Measurements from ENCODE around the gene DOP1A.
A peak's percentile ranks its signal among the peaks of the same experiment; 100 is the strongest.

The DOP1A gene, protein sequence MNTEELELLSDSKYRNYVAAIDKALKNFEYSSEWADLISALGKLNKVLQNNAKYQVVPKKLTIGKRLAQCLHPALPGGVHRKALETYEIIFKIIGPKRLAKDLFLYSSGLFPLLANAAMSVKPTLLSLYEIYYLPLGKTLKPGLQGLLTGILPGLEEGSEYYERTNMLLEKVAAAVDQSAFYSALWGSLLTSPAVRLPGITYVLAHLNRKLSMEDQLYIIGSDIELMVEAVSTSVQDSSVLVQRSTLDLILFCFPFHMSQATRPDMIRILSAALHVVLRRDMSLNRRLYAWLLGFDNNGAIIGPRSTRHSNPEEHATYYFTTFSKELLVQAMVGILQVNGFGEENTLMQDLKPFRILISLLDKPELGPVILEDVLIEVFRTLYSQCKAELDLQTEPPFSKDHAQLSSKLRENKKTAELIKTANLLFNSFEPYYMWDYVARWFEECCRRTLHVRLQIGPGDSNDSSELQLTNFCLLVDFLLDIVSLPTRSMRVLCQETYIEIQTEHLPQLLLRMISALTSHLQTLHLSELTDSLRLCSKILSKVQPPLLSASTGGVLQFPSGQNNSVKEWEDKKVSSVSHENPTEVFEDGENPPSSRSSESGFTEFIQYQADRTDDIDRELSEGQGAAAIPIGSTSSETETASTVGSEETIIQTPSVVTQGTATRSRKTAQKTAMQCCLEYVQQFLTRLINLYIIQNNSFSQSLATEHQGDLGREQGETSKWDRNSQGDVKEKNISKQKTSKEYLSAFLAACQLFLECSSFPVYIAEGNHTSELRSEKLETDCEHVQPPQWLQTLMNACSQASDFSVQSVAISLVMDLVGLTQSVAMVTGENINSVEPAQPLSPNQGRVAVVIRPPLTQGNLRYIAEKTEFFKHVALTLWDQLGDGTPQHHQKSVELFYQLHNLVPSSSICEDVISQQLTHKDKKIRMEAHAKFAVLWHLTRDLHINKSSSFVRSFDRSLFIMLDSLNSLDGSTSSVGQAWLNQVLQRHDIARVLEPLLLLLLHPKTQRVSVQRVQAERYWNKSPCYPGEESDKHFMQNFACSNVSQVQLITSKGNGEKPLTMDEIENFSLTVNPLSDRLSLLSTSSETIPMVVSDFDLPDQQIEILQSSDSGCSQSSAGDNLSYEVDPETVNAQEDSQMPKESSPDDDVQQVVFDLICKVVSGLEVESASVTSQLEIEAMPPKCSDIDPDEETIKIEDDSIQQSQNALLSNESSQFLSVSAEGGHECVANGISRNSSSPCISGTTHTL (N-terminal part only)

DNA sequence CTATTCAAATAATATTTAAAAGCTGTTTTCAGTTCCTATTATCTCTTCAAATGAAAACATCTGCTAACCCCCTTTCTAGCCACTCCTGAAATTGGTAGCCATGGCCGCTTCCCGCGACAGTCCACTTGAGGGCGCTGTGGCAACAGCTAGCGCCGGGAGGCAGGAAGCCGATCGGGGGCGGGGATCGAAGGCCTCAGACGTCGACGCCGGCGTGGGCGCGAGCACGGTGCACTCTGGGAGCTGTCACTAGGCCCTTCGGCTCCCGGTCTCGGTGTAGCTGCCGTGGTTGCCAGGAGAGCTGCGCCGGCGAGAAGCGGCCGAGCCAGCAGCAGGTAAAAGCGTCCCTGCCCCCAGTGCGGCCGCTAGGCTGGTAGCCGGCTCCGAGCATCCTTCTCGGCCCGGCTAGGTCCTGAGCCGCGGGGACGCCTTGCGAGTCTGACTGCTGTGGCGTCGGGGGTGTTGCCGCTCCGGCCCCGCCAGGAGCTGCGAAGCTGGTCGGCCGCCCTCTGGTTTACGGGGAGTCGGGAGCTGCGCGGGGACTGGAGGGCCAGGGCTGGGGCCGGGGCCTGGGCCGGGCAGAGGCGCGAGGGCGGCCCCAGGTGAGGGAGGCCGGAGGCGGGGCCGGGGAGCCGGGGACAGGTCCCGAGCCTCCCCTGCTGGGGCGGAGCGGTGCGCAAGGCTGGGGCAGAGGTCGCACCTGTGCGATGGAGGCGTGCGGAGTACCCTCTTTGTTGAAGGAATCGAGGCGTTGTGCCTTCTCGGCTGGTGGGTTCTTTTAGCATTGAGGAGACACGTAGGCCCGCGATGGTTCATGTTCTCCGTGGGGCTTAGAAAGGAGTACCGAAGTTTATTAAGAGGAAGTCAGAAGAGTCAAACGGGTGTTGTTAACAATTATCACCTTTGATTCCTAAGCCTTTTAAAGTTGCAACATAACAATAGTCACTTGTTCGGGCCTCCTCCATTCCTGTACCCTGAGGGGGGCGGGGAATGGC is at the start of gene DOP1A:
Gene DOP1A (plus strand): TSS at position 224 of the 992 bp plus-strand sequence. CDS start 29,307 bp downstream, outside the sequence.
- DNase-seq (ENCODE audit: low read depth): peak; percentile 70

GRCh38 chr6:83019741-83020140 is 47.7 kb upstream of the DOP1A start:
- no peak for DNase-seq (ENCODE audit: low read depth)

- no peak for DNase-seq (ENCODE audit: low read depth)
Observed at GRCh38 chr6:83031689-83032088, 35.8 kb upstream of the DOP1A start.

DNA sequence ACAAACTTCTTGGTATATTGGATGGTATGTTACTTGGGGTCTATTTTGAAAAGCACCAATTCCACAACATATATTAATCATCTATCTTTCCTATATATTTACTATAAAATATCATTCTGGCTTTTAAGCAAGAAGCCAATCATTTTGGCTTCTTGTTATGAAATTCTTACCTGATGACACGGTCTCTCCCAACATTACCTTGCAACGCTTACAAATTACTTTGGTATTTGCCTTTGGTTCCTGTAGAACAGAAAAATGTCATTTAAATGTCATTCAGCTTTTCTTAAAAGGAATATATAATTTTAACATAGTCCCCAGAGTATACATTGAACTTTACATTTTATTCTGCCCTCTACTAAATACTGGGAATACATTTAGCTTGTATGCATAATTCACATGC is 29.2 kb upstream of the DOP1A start:
- no peak for DNase-seq (ENCODE audit: low read depth)

DNA sequence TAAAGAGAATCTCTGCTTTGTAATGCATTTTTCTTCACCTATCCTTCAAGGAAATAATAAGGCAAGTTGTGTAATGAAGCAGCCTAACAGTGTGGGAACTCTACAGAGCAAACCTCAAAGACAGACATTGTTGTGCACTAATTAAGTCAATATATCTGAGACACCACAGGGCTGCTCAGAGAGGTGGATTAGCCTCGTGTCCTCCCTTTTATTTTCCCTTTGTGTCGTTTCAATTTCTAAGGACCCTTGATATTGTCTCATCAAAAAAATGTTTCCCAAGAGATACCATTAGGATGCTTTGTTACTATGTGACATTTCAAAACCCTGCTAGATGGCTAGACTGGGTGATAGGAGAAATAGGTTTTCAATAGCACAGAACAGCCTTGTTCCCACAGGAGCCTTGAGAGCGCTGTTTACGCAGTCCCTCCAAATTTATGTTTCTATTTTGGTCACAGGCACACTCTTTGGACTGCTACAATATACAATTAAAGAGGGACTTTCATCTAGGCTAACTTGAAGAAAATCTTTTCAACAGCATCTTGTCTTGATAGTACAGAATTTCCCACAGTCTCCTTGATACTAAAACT is 24.9 kb upstream of the DOP1A start:
- no peak for DNase-seq (ENCODE audit: low read depth)

DNA sequence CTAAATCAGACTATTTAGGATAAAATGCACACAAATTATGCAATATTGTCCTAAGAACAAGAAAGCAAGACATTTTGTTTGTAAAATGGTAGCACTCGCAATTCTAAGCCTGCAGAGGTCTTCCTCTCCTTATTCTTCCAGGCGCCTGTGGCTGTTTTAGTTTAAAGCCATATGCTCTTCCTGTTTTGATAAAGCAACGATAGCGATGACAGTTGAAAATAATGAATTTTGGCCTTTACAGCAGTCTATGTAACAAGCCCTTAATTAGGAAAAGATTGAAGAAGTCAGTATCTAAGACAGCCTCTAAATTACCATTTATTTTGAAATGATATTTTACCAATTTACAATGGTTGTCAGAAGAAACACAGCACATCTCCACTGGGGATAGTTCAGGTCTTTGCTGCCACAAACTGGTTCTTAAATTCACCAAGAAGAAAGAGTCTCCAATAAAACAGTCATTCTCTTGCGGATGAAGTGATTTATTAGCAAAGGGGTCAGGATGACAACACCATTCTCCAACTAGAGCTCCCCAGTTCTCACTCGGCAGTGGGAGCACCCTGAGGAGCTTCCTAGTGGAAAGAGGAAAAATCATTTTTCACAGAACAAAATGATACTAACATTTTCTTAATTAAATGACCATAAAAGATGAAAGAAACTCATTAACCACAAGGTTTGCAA is 23.2 kb upstream of the DOP1A start:
- DNase-seq (ENCODE audit: low read depth): no peak

DNA sequence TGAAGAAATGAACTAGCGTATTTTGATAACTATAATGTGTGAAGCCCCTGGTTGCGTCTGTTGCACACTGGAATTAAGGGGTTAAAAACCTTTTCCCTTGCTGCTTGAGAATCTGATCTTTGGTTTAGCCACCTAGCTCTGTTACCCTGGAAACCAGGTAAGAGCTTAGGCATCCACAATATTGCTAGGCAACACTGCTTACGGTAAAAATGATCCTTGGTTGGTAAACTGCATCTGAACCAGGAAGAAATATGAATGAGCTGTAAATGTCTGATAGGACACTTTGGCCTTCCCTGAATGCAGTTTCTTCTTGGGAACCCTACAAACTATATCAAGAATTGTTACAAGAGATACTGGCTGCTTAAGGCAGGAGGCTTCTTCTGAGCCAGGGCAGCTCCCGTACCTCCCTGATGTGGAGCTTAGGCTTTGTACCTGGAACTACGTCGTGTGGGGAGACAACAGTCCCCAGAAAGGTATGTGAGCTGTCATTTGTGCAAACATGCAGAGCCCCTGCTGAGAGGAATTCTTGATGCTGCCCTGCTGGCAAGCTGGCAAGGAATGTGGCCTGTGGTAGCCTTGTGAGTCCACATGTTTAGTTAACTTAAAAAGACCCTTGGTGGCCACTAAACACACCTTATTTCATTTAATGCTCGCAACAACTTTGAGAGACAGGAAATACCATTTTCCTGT is 20.3 kb upstream of the DOP1A start:
- no peak for DNase-seq (ENCODE audit: low read depth)

DNA sequence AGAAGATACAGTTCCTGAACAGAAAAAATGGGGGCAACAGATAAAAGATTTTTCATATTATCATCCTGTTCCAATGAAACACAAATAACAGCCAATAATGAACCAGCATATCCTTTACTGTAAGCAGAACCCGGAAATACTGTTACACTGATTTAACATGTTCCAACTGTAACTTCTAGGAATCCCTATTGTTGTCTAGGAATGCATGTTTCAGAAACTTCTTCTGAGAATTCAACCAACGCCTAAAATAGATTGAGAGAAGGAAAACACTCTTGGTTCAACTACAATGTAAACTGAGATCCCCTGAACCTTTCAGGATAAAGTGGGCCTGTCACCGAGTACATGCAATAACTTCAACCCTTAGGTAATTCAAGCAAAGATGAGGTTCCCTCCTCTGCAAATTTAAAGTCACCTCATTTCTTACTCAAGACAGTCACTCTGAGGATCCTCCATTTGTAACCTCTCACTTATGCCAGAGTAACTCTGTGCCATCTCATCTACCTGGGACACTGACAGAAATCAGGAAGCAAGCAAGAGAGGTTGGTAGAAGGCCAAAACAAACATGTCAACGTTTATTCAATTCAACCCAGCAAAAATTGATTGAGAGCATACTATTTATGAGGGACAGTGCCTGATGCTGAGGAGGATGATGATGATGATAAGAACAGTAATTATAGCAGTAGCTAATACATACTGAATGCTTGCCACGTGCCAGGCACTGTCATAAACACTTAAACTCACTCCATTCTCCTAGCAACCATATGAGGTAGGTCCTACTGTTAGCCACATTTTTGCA is 15.9 kb upstream of the DOP1A start:
- DNase-seq (ENCODE audit: low read depth): no peak

DNA sequence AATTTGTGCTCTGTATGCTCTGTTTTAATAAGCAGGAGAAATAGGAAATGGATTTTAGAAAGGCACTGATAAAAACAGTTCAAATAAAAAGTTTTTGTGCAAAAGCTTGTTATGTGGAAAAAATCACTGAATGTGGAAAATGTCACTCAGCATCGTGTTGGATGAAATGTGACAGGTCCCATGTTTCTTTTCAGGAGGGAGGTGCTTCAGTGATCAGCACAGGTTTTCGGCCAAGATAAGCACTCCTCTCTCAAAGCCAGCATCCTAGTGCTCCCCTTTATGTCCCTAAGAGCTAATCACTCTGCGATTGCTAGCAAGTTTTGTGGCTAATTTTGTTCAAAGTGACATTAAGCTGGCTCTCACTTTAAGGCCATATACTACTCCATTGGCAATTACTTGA is 13.8 kb upstream of the DOP1A start:
- no peak for DNase-seq (ENCODE audit: low read depth)

DNA sequence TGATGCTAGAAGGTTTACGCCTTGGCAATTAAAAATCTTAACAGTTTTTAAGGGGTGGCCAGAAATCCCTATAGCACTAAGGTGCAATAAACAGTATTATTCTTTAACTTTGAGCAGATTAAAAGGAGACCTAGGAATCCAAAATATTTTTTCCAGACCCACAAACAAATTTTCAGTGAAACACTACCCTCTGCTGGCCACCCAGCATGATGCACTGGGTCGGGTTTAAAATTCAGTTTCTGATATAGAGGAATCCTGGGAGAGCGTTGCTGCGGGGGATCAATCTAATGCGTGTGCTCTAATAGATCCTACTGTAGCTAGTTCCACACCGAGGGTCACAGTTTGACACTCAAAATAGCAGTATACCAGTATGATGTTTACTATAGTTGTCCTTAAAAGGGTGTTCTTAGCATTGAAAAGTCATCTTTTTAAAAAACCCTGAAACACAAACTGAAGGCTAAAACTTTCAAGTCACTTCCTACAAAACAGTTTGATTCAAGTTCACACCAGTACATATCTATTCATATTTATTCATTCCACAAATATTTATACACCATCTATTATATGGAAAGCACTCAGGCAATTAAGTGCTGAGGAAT is 12.0 kb upstream of the DOP1A start:
- no peak for DNase-seq (ENCODE audit: low read depth)

DNA sequence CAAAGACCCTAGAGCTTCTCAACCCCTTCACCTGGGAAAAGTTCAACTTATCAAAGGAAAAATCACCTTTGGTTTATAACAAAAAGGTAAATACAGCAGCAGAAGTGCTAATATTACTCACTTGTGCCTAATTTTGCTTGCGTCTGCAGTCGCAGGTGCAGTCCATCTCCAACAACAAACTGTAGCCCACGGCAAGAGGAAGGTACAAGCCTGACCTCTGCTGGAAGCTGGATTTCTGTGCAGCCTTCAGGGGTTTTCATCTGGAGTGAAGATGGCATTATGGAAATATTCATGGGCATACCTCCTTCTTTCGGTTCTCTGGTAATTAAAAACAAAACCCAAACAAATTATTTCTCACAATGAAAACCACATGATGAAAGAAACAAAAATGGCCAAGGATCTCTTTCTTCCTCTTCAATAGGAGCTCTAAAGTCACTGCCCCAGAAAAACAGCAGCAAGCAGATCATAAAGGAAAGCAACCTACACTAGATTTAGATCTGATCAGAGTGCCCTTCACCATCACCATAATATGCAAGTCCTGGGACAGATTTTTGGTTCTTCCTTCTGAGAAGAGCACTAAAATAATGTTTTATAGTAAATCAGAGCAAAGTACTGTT is 9.7 kb upstream of the DOP1A start:
- peak; percentile 22 for DNase-seq (ENCODE audit: low read depth)

DNA sequence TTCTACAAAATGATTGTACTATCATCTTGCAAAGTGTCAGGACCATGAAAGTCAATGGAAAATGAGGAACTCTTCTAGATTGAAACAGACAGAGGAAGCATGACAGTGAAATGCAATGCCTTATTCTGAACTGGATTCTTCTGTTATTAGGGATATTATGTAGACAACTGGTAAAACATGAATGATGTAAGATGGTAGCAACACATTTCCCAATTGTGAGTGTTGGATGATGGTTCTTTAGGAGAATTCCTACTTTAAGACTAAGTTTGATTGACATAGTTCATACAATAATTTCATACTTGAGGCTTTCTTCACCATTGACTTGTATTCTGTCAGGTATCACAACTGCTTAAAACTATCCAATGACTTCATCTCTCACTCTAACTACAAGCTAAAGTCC is 6.3 kb upstream of the DOP1A start:
- DNase-seq (ENCODE audit: low read depth): no peak

- DNase-seq (ENCODE audit: low read depth): peak; percentile 20
Observed at GRCh38 chr6:83062225-83062624, 5.2 kb upstream of the DOP1A start.

- DNase-seq (ENCODE audit: low read depth): peak; percentile 20
Observed at GRCh38 chr6:83065511-83066192, 1.8 kb upstream of the DOP1A start, which contains the start of gene UBE3D. Gene UBE3D, minus strand, starts transcription at chr6:83065841. Its CDS starts 123 bp downstream, at chr6:83065718.

GRCh38 chr6:83068616-83069015 is 1.1 kb downstream of the DOP1A start:
- DNase-seq (ENCODE audit: low read depth): no peak

DNA sequence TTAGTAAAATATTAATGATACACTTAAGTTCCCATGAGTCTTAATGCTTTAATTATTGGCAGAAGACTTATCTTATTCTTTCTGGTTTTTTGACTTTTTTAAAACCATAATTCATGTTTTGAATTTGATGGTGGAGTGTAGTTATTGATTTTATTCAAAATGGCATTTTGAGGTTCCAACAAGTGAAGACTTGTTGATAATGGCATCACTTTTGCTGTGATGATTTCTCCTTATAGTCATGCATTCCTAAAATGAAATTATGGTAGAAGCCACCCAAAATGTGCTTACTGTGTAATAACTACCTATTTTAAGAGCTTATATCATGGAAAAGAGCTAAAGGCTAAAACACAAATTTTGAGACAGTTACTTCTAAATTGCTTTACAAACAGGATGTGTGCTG is 2.2 kb downstream of the DOP1A start:
- DNase-seq (ENCODE audit: low read depth): no peak

DNA sequence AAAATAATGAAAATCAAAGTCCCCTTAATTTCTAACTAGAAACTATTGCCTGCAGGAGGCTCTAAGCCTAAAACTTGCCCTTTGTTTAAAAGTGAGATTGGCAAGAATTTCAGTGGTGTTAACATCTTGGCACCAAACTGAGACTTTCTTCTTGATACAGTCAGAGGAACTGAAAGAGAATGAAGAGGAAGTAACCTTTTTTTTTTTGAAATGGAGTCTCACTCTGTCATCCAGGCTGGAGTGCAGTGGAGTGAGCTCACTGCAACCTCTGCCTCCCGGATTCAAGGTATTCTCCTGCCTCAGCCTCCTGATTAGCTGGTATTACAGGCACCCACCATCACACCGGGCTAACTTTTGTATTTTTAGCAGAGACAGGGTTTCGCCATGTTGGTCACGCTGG is 3.6 kb downstream of the DOP1A start:
- no peak for DNase-seq (ENCODE audit: low read depth)

Measured in non-pigmented ciliary epithelial cell (primary cell).